Measurements from ENCODE around the gene CTU2.

Gene CTU2

DNA sequence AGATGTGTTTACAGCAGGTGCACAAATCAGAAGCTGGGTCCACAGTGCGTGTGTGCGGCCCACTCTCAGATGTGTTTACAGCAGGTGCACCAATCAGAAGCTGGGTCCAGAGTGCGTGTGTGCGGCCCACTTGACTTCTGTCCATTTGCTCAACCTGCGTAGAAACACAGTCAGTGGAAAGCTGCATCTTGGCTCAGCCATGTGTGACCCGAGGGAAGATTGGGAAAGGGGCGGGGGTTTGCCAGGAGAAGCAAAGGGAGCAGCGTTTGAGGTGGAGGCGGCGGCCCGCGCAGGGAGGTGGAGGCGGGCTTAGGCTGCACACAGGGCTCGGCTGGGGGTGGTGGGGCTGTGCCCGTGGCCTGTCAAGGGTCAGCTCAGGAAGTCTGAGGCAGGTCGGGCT is 4.3 kb downstream of the CTU2 start:
- Histone ChIP-seq H3K27ac (ENCODE audit: low read length) (no peak overlapping the region), H3K36me3 (ENCODE audit: control insufficient read depth in 1 of 2, insufficient read depth in 2 of 2, low read length in 2 of 2) (peaks cover 0 to 24% of the 10 kb centered on the region in 2 donors), H3K27me3 (ENCODE audit: low read depth, low read length) (no peaks in the 10 kb centered on the region), H3K4me3 (ENCODE audit: low read depth in 1 of 2, low read length in 2 of 2) (no peak overlapping the region), H3K9me3 (ENCODE audit: control insufficient read depth in 1 of 2, low read length in 2 of 2) (no peaks in the 10 kb centered on the region), H3K4me1 (ENCODE audit: control insufficient read depth in 1 of 2, insufficient read depth in 2 of 2, low read length in 2 of 2) (peaks cover 7 to 12% of the 10 kb centered on the region in 2 donors)

DNA sequence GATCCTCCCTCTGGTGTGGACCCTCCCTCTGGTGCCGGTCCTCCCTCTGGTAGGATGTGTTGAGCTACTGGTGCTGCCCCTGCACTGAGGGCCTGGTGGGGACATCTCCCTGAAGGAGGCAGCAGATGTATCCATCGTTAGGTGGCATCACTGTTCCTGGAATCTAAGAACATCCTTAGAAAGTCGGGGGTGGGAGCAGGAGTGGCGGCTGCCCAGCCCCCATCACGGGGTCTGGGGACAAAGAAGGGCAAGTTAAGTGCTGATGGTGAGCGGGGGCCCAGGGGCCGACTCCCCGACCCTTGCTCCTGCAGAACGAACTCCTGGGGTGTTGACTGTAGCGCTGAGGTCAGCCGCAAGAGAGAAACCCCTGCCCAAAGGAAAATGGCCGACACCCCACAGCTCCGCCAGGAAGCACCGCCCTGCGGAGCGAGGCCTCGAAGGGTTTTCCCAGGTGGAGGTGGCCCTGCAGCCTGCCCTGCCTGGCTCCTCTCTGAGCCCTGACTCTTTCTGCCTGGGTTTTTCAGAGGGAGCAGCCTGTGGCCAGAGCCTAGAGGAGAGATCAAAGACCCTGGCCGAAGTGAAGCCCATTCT is 5.5 kb downstream of the CTU2 start:
- no peak overlapping the region for H3K4me3 ChIP-seq (ENCODE audit: low read depth in 1 of 2, low read length in 2 of 2)
- no peaks in the 10 kb centered on the region for H3K27me3 ChIP-seq (ENCODE audit: low read depth, low read length)
- no peaks in the 10 kb centered on the region for H3K9me3 ChIP-seq (ENCODE audit: control insufficient read depth in 1 of 2, low read length in 2 of 2)
- no peak overlapping the region for H3K27ac ChIP-seq (ENCODE audit: low read length)
- H3K4me1 ChIP-seq (ENCODE audit: control insufficient read depth in 1 of 2, insufficient read depth in 2 of 2, low read length in 2 of 2): peaks cover 7 to 9% of the 10 kb centered on the region in 2 donors
- H3K36me3 ChIP-seq (ENCODE audit: control insufficient read depth in 1 of 2, insufficient read depth in 2 of 2, low read length in 2 of 2): peaks cover 6 to 37% of the 10 kb centered on the region in 2 donors

DNA sequence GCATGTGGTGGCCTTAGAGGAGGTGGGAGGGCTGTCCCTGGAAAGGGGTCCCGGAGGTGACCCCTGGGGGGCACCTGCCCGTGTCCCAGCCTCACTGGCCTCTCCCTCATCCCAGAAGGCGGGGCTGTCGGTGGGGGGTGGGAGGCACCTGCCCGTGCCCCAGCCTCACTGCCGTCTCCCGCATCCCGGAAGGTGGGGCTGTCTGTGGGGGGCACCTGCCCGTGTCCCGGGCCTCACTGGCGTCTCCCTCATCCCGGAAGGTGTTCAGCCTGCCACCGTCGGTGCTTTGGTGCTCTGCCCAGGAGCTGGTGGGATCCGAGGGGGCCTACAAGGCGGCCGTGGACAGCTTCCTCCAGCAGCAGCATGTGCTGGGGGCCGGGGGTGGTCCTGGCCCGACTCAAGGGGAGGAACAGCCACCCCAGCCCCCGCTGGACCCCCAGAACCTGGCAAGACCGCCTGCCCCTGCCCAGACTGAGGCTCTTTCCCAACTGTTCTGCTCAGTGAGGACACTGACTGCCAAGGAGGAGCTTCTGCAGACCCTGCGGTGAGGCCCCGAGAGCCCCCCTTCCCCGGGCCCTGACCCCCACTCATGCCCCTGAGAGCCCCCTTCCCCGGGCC is 6.2 kb downstream of the CTU2 start:
- Histone ChIP-seq H3K27me3 (ENCODE audit: low read depth, low read length) (no peaks in the 10 kb centered on the region), H3K4me3 (ENCODE audit: low read depth in 1 of 2, low read length in 2 of 2) (no peak overlapping the region), H3K4me1 (ENCODE audit: control insufficient read depth in 1 of 2, insufficient read depth in 2 of 2, low read length in 2 of 2) (peaks cover under 1 to 2% of the 10 kb centered on the region in 2 donors), H3K27ac (ENCODE audit: low read length) (no peak overlapping the region), H3K36me3 (ENCODE audit: control insufficient read depth in 1 of 2, insufficient read depth in 2 of 2, low read length in 2 of 2) (peaks cover 11 to 43% of the 10 kb centered on the region in 2 donors), H3K9me3 (ENCODE audit: control insufficient read depth in 1 of 2, low read length in 2 of 2) (no peaks in the 10 kb centered on the region)

GRCh38 chr16:88713054-88713453 is 6.8 kb downstream of the CTU2 start:
- H3K4me3 ChIP-seq (ENCODE audit: low read depth in 1 of 2, low read length in 2 of 2): no peak overlapping the region
- H3K4me1 ChIP-seq (ENCODE audit: control insufficient read depth in 1 of 2, insufficient read depth in 2 of 2, low read length in 2 of 2): no peaks in the 10 kb centered on the region
- H3K9me3 ChIP-seq (ENCODE audit: control insufficient read depth in 1 of 2, low read length in 2 of 2): no peaks in the 10 kb centered on the region
- peaks cover 17 to 49% of the 10 kb centered on the region in 2 donors for H3K36me3 ChIP-seq (ENCODE audit: control insufficient read depth in 1 of 2, insufficient read depth in 2 of 2, low read length in 2 of 2)
- no peaks in the 10 kb centered on the region for H3K27me3 ChIP-seq (ENCODE audit: low read depth, low read length)
- H3K27ac ChIP-seq (ENCODE audit: low read length): no peak overlapping the region

- H3K9me3 ChIP-seq (ENCODE audit: control insufficient read depth in 1 of 2, low read length in 2 of 2): no peaks in the 10 kb centered on the region
- no peak overlapping the region for H3K4me3 ChIP-seq (ENCODE audit: low read depth in 1 of 2, low read length in 2 of 2)
- no peak overlapping the region for H3K27ac ChIP-seq (ENCODE audit: low read length)
- H3K36me3 ChIP-seq (ENCODE audit: control insufficient read depth in 1 of 2, insufficient read depth in 2 of 2, low read length in 2 of 2): peaks cover 20 to 56% of the 10 kb centered on the region in 2 donors
- no peaks in the 10 kb centered on the region for H3K27me3 ChIP-seq (ENCODE audit: low read depth, low read length)
- H3K4me1 ChIP-seq (ENCODE audit: control insufficient read depth in 1 of 2, insufficient read depth in 2 of 2, low read length in 2 of 2): no peaks in the 10 kb centered on the region
Observed at GRCh38 chr16:88713568-88714419, 7.5 kb downstream of the CTU2 start.

DNA sequence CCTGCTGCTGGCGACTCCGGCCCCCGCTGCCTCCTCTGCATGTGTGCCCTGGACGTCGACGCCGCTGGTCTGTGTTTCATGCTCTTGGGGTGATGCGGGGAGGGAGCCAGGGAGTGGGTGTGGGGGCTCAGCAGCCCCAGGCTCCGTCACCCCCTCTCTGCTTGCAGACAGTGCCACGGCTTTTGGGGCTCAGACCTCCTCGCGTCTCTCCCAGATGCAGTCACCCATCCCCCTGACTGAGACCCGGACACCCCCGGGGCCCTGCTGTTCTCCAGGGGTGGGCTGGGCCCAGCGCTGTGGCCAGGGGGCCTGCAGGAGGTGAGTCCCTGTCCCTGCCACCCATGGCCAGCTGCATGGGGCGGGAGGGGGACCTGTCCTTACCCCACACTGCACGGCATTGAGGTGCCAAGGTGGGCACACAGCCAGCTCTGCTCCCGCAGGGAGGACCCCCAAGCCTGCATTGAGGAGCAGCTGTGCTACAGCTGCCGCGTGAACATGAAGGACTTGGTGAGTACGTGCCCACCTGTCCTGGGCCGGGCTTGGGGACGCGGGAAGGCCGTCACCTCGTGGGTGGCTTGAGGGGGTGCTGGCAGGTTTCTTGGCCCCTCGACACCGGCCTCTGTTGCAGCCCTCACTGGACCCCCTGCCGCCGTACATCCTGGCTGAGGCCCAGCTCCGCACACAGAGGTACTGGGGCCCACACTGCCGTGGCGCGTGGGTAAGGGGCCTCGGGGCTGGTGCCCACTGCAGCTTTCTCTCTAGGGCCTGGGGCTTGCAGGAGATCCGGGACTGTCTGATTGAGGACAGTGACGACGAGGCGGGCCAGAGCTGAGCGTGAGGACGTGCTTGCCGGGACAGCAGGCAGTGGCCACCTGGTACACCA is 8.4 kb downstream of the CTU2 start:
- H3K4me3 ChIP-seq (ENCODE audit: low read depth in 1 of 2, low read length in 2 of 2): no peak overlapping the region
- H3K9me3 ChIP-seq (ENCODE audit: control insufficient read depth in 1 of 2, low read length in 2 of 2): no peaks in the 10 kb centered on the region
- no peak overlapping the region for H3K27ac ChIP-seq (ENCODE audit: low read length)
- no peaks in the 10 kb centered on the region for H3K4me1 ChIP-seq (ENCODE audit: control insufficient read depth in 1 of 2, insufficient read depth in 2 of 2, low read length in 2 of 2)
- no peaks in the 10 kb centered on the region for H3K27me3 ChIP-seq (ENCODE audit: low read depth, low read length)
- H3K36me3 ChIP-seq (ENCODE audit: control insufficient read depth in 1 of 2, insufficient read depth in 2 of 2, low read length in 2 of 2): peaks cover 20 to 65% of the 10 kb centered on the region in 2 donors

DNA sequence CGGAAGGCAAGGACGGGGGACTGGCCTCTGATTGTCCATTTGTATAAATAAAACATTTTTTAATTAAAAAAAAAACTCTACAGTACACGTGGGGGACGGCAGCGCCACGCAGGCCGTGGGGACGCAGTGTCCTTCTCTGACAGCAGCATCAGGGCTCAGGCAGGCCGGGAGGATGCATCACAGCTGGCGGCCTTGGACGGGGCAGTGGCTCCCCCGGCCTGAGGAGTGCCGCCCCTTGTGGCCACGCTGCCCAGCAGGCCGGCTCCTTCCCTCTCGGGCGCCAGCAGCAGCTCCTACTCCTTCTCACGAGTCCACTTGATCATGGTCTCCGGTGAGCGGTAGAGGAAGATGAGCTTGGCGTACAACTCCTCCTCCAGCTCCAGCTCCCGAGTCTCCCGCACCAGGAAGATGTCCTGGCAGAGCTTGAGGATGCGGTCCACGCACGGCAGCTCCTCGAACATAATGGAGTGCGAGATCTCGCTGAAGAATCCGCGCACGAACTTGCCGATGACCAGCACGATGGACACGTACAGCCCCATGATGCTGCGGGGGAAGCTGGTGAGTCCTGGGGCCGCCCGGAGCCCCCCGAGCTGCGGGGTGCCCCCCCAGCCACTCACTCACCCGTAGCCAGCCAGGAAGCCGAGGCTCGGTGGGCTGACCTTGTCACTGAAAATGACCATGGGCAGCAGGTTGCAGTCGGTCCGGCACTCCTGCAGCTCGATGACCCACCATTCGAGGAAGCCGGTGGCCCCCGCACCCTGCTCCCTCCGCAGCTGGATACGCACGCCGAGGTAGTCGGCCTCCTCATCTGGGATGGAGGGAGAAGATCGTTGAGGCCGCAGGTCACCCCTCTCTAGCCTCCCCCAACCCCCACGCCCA is 9.2 kb downstream of the CTU2 start:
- no peak overlapping the region for H3K4me3 ChIP-seq (ENCODE audit: low read depth in 1 of 2, low read length in 2 of 2)
- no peaks in the 10 kb centered on the region for H3K9me3 ChIP-seq (ENCODE audit: control insufficient read depth in 1 of 2, low read length in 2 of 2)
- H3K4me1 ChIP-seq (ENCODE audit: control insufficient read depth in 1 of 2, insufficient read depth in 2 of 2, low read length in 2 of 2): no peaks in the 10 kb centered on the region
- H3K36me3 ChIP-seq (ENCODE audit: control insufficient read depth in 1 of 2, insufficient read depth in 2 of 2, low read length in 2 of 2): peaks cover 26 to 72% of the 10 kb centered on the region in 2 donors
- H3K27me3 ChIP-seq (ENCODE audit: low read depth, low read length): no peaks in the 10 kb centered on the region
- H3K27ac ChIP-seq (ENCODE audit: low read length): no peak overlapping the region

DNA sequence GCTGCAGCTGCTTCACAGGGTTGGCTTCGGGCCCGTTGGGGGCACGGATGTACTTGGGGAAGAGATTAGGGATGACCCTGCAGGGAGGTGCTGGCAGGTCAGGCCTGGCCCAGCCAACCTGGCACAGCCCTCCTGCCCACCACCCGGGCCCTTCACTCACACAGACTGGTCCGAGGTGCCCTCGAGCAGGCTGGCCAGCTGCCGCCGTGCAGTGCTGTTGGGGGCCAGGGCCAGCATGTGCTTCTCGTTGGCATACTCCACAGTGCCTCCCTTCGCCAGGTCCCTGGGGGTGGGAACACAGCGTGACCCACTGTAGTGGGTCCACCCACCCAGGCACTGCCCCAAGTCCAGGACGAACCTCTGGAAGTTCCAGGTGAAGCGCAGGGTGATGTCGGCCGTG is 9.9 kb downstream of the CTU2 start:
- H3K27ac ChIP-seq (ENCODE audit: low read length): no peak overlapping the region
- peaks cover 31 to 79% of the 10 kb centered on the region in 2 donors for H3K36me3 ChIP-seq (ENCODE audit: control insufficient read depth in 1 of 2, insufficient read depth in 2 of 2, low read length in 2 of 2)
- H3K4me1 ChIP-seq (ENCODE audit: control insufficient read depth in 1 of 2, insufficient read depth in 2 of 2, low read length in 2 of 2): no peaks in the 10 kb centered on the region
- H3K27me3 ChIP-seq (ENCODE audit: low read depth, low read length): no peaks in the 10 kb centered on the region
- H3K4me3 ChIP-seq (ENCODE audit: low read depth in 1 of 2, low read length in 2 of 2): no peak overlapping the region
- H3K9me3 ChIP-seq (ENCODE audit: control insufficient read depth in 1 of 2, low read length in 2 of 2): no peaks in the 10 kb centered on the region

DNA sequence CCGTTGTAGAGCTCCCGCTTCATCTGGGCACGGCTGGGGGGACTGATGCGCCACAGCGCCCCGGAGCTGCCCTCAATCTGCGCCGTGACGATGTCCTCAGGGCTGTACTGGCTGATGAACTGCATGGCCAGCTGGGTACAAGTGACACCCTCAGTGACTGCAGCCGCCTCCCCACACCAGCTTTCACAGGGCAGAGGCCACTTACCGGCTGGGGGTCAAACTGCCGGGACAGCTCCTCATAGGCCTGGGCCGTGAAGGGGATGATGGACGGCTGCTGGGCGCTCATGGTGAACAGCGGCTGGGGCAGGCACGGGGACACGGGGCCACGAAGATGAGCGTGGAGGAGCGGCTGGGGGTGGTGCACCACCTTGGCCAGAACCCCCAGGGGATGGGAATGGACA is 10.3 kb downstream of the CTU2 start:
- Histone ChIP-seq H3K4me1 (ENCODE audit: control insufficient read depth in 1 of 2, insufficient read depth in 2 of 2, low read length in 2 of 2) (no peaks in the 10 kb centered on the region), H3K4me3 (ENCODE audit: low read depth in 1 of 2, low read length in 2 of 2) (no peak overlapping the region), H3K27me3 (ENCODE audit: low read depth, low read length) (no peaks in the 10 kb centered on the region), H3K9me3 (ENCODE audit: control insufficient read depth in 1 of 2, low read length in 2 of 2) (no peaks in the 10 kb centered on the region), H3K27ac (ENCODE audit: low read length) (no peak overlapping the region), H3K36me3 (ENCODE audit: control insufficient read depth in 1 of 2, insufficient read depth in 2 of 2, low read length in 2 of 2) (peaks cover 31 to 83% of the 10 kb centered on the region in 2 donors)

GRCh38 chr16:88718178-88718577 is 11.9 kb downstream of the CTU2 start:
- no peaks in the 10 kb centered on the region for H3K9me3 ChIP-seq (ENCODE audit: control insufficient read depth in 1 of 2, low read length in 2 of 2)
- H3K27me3 ChIP-seq (ENCODE audit: low read depth, low read length): no peaks in the 10 kb centered on the region
- no peak overlapping the region for H3K4me3 ChIP-seq (ENCODE audit: low read depth in 1 of 2, low read length in 2 of 2)
- no peaks in the 10 kb centered on the region for H3K4me1 ChIP-seq (ENCODE audit: control insufficient read depth in 1 of 2, insufficient read depth in 2 of 2, low read length in 2 of 2)
- H3K36me3 ChIP-seq (ENCODE audit: control insufficient read depth in 1 of 2, insufficient read depth in 2 of 2, low read length in 2 of 2): peaks cover 31 to 97% of the 10 kb centered on the region in 2 donors
- H3K27ac ChIP-seq (ENCODE audit: low read length): no peak overlapping the region
